Fibroblast of lung (primary cell): Measurements from ENCODE around the gene TMEM62. TPM values are rescaled to one million over a fixed set of nuclear protein-coding genes. Genes with fewer than 3 reads are reported as not detected.

Experiments used
- DNase-seq, 2 donors: peaks; one replicate each; pipeline versions ENCODE4 v3.0.0 to v3.0.0-alpha.2; 2010; ENCODE audit warnings: low read depth in 2 of 2
- H2AFZ ChIP-seq: 2 replicates; pipeline ENCODE4 v1.5.1; 2012; ENCODE audit warnings: low read length, control low read depth, inconsistent platforms
- H3K27ac ChIP-seq: 2 replicates; pipeline ENCODE4 v1.5.1; 2011; ENCODE audit warnings: low read length, control low read depth; ENCODE audit not compliant: insufficient read depth
- H3K27me3 ChIP-seq: 2 replicates; pipeline ENCODE4 v1.5.1; 2011; ENCODE audit warnings: mild to moderate bottlenecking, low read length; ENCODE audit not compliant: control insufficient read depth, insufficient read depth
- H3K36me3 ChIP-seq: 2 replicates; pipeline ENCODE4 v1.5.1; 2011; ENCODE audit warnings: low read length; ENCODE audit not compliant: control insufficient read depth, insufficient read depth
- H3K4me1 ChIP-seq: 2 replicates; pipeline ENCODE4 v1.5.1; 2011; ENCODE audit warnings: low read length; ENCODE audit not compliant: control insufficient read depth, insufficient read depth; ENCODE audit errors: extremely low read depth
- H3K4me2 ChIP-seq: 2 replicates; pipeline ENCODE4 v1.5.1; 2011; ENCODE audit warnings: low read length, control low read depth; ENCODE audit not compliant: insufficient read depth; ENCODE audit errors: extremely low read depth
- H3K4me3 ChIP-seq, 4 experiments: fragments of 200-600 bp in 1 of 4; sonication (generic) in 1 of 4; replicated peaks in 1 of 4; 2 replicates each; pipeline ENCODE4 v1.5.1; 2011 to 2016; ENCODE audit warnings: low read length in 4 of 4, low read depth in 3 of 4, mild to moderate bottlenecking in 3 of 4, control low read depth in 2 of 4, inconsistent platforms in 1 of 4, mixed read lengths in 1 of 4; ENCODE audit not compliant: insufficient read depth in 1 of 4; ENCODE audit errors: control extremely low read depth in 1 of 4
- H3K79me2 ChIP-seq: 2 replicates; pipeline ENCODE4 v1.5.1; 2012; ENCODE audit warnings: mild to moderate bottlenecking, low read length, inconsistent platforms; ENCODE audit not compliant: control insufficient read depth, insufficient read depth
- H3K9ac ChIP-seq: 2 replicates; pipeline ENCODE4 v1.5.1; 2011; ENCODE audit warnings: mild to moderate bottlenecking, low read length, control low read depth; ENCODE audit not compliant: insufficient read depth
- H3K9me3 ChIP-seq: 2 replicates; pipeline ENCODE4 v1.5.1; 2012; ENCODE audit warnings: low read depth, low read length; ENCODE audit not compliant: control insufficient read depth, insufficient read depth
- H4K20me1 ChIP-seq: 2 replicates; pipeline ENCODE4 v1.5.1; 2011; ENCODE audit warnings: low read length; ENCODE audit not compliant: control insufficient read depth, insufficient read depth; ENCODE audit errors: extremely low read depth
- EZH2 ChIP-seq: IDR thresholded peaks from 2 replicates; pipeline ENCODE4 v1.5.1; 2012; ENCODE audit warnings: low read length, control low read depth, mild to moderate bottlenecking; ENCODE audit errors: missing control alignments
- polyA plus RNA-seq, 2 donors: library from polyadenylated mRNA; depleted of rRNA in 1 of 2; stranded (reverse) in 1 of 2; unstranded in 1 of 2; fragments of >200 nt; gene quantifications; 2 replicates each; pipeline ENCODE4 v1.2.1, GENCODE V29; 2011 to 2012; ENCODE audit warnings: missing spikeins in 1 of 2
- total RNA-seq: library from RNA; depleted of rRNA; stranded (reverse); fragments of >200 nt; gene quantifications from 2 replicates; pipeline ENCODE4 v1.2.1, GENCODE V29; 2014
- TF ChIP-seq, protein P1 (sequence below), 2 donors: IDR thresholded peaks in 1 of 2; conservative IDR thresholded peaks in 1 of 2; 1 replicate in 1 of 2; 2 replicates in 1 of 2; pipeline ENCODE4 v1.5.1; 2011 to 2012; ENCODE audit warnings: low read length in 2 of 2, control low read depth in 1 of 2, inconsistent platforms in 1 of 2, low read depth in 1 of 2, mild to moderate bottlenecking in 1 of 2

Gene TMEM62
- total and polyA plus RNA-seq, 2 donors (not counting 1 experiment from before 2014, with no cell fraction given): 10.7 to 20.8 TPM

DNA sequence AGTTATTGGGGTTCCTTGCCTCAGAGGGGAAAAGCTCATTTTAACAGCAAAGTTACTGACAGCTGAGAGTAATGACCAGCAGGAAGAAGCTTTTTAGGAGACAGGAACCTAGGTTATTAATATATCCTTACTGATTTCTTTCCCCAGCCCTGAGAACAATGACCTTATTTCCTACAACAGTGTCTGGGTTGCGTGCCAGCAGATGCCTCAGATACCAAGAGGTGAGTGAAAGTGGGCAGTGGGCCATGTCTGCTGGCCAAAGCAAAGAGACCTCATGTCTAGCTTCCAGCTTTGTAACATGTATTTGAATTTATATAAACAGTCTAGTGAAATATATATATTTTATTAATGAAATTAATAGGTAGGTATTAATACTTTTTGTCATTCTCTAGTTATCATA lies 56.8 kb downstream of the TMEM62 start:
- Histone ChIP-seq H3K9me3 (no peaks in the 10 kb centered on the region), H3K4me2 (no peak overlapping the region), H3K79me2 (peaks cover 7% of the 10 kb centered on the region), H3K4me3 (no peak overlapping the region), H3K27ac (no peak overlapping the region), H3K27me3 (no peaks in the 10 kb centered on the region), H4K20me1 (no peaks in the 10 kb centered on the region), H3K4me1 (peaks cover 2% of the 10 kb centered on the region), H2AFZ (no peak overlapping the region), H3K36me3 (peaks cover 17% of the 10 kb centered on the region), H3K9ac (no peak overlapping the region)
- TF ChIP-seq, protein P1, sequence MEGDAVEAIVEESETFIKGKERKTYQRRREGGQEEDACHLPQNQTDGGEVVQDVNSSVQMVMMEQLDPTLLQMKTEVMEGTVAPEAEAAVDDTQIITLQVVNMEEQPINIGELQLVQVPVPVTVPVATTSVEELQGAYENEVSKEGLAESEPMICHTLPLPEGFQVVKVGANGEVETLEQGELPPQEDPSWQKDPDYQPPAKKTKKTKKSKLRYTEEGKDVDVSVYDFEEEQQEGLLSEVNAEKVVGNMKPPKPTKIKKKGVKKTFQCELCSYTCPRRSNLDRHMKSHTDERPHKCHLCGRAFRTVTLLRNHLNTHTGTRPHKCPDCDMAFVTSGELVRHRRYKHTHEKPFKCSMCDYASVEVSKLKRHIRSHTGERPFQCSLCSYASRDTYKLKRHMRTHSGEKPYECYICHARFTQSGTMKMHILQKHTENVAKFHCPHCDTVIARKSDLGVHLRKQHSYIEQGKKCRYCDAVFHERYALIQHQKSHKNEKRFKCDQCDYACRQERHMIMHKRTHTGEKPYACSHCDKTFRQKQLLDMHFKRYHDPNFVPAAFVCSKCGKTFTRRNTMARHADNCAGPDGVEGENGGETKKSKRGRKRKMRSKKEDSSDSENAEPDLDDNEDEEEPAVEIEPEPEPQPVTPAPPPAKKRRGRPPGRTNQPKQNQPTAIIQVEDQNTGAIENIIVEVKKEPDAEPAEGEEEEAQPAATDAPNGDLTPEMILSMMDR (conservative IDR thresholded peaks at IDR 0.05 in 1 of 2, IDR thresholded peaks at IDR 0.05 in 1 of 2; ENCODE audit: low read depth in 1 of 2, low read length in 2 of 2): no peak
- no peak for TF ChIP-seq EZH2
- peak in 1 of 2 donors; percentile 57 for DNase-seq

DNA sequence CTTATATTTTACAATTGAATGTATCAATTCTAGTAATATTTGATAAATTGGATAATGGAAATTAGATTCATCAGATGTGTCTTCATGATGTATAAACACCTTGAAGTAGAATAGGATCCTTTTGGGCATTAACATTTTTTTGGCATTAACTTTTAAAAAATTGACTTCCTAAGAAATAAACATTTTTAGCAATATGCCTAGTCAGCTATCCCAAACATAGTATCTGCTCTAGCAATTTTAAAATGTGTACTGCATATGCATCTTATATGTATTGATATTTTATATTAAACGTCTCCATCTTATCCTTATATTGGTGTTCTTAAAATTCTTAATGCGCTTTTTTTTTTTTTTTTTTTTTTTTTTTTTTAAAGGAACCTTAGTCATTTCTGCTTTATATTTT lies 60.3 kb downstream of the TMEM62 start:
- Histone ChIP-seq H3K36me3 (peaks cover 21% of the 10 kb centered on the region), H3K4me1 (peaks cover 2% of the 10 kb centered on the region), H3K27ac (no peak overlapping the region), H3K4me3 (no peak overlapping the region), H4K20me1 (no peaks in the 10 kb centered on the region), H3K9me3 (no peaks in the 10 kb centered on the region), H2AFZ (no peak overlapping the region), H3K27me3 (no peaks in the 10 kb centered on the region), H3K4me2 (no peak overlapping the region), H3K9ac (no peak overlapping the region), H3K79me2 (no peaks in the 10 kb centered on the region)
- no peak for TF ChIP-seq EZH2
- TF ChIP-seq, protein P1 (conservative IDR thresholded peaks at IDR 0.05 in 1 of 2, IDR thresholded peaks at IDR 0.05 in 1 of 2; ENCODE audit: low read depth in 1 of 2, low read length in 2 of 2): no peak
- DNase-seq: no peak

DNA sequence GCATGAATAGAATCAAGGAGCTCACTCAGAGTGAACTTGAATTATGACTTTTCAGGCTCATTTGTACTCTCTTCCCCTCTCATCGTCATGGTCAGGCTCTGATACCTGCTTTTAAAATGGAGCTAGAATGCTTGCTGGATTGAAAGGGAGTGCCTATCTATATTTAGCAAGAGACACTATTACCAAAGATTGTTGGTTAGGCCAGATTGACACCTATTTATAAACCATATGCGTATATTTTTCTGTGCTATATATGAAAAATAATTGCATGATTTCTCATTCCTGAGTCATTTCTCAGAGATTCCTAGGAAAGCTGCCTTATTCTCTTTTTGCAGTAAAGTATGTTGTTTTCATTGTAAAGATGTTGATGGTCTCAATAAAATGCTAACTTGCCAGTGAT lies 61.4 kb downstream of the TMEM62 start:
- Histone ChIP-seq H2AFZ (no peak overlapping the region), H3K27ac (no peak overlapping the region), H4K20me1 (no peaks in the 10 kb centered on the region), H3K4me2 (no peak overlapping the region), H3K36me3 (peaks cover 16% of the 10 kb centered on the region), H3K4me1 (peaks cover 2% of the 10 kb centered on the region), H3K27me3 (no peaks in the 10 kb centered on the region), H3K9me3 (no peaks in the 10 kb centered on the region), H3K4me3 (no peak overlapping the region), H3K9ac (no peak overlapping the region), H3K79me2 (no peaks in the 10 kb centered on the region)
- TF ChIP-seq EZH2: no peak
- TF ChIP-seq, protein P1 (conservative IDR thresholded peaks at IDR 0.05 in 1 of 2, IDR thresholded peaks at IDR 0.05 in 1 of 2; ENCODE audit: low read depth in 1 of 2, low read length in 2 of 2): no peak
- no peak for DNase-seq
